GM03348 (cell line): ENCODE results near the gene PLIN1.
"Not testable (repeated sequence)": the region's sequence is repeated elsewhere in the genome, so short reads cannot be mapped to it uniquely, and the experiment has no call there.

Source experiments
- DNase-seq: peaks from one replicate; pipeline ENCODE4 v3.0.0; 2012; ENCODE audit warnings: low spot score

PLIN1 gene, protein sequence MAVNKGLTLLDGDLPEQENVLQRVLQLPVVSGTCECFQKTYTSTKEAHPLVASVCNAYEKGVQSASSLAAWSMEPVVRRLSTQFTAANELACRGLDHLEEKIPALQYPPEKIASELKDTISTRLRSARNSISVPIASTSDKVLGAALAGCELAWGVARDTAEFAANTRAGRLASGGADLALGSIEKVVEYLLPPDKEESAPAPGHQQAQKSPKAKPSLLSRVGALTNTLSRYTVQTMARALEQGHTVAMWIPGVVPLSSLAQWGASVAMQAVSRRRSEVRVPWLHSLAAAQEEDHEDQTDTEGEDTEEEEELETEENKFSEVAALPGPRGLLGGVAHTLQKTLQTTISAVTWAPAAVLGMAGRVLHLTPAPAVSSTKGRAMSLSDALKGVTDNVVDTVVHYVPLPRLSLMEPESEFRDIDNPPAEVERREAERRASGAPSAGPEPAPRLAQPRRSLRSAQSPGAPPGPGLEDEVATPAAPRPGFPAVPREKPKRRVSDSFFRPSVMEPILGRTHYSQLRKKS

DNA sequence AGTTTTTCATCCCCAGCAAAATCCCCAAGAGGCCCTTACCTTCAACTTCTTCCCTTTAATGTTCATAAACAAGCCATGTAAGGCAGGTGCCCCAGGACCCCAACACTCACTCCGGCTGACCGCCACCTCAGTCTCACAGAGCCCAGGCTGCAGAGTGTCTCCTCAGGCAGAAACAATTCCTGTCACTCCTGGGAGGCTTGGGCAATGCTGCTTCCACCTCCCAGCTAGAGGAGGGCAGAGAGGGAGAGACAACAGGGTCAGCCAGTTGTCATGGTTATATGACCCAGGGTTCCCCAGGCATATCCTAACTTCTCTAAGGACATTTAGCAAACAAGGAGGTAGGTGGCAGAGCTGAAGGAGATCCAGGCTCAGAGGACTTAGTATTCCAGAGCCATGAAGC, at the start of gene PLIN1:
Gene PLIN1, minus strand, starts transcription at position 156 of the 400 bp plus-strand sequence. CDS start 1,878 bp downstream, outside the sequence.
- DNase-seq: no peak

- no peak for DNase-seq
Observed at GRCh38 chr15:89728254-89728653, 49.1 kb upstream of the PLIN1 start.

- no peak for DNase-seq
Observed at GRCh38 chr15:89725064-89725463, 45.9 kb upstream of the PLIN1 start.

- DNase-seq: no peak
Observed at GRCh38 chr15:89724621-89725020, 45.5 kb upstream of the PLIN1 start.

- DNase-seq: no peak
Observed at GRCh38 chr15:89723031-89723430, 43.9 kb upstream of the PLIN1 start.

DNA sequence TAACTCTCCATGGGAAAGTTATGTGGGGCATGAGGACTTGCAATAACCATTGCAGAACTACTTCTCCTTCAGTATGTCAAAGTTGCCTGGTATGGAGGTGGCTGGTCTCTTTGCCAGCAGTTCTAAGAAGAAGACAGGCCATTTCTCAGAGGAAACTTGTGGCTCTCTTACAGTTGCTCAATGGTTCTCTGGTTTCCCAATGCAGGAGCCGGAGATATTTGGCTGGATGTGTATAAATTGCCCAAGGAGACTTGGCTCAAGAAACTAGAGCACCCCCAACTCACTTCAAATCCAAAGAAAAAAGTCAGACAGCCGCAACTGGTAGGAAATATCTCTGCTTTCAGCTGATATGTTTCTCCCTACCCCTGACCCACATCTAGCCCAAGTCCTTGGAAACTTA, 35.6 kb upstream of the PLIN1 start:
- no peak for DNase-seq

GRCh38 chr15:89707577-89707976, 28.4 kb upstream of the PLIN1 start:
- DNase-seq: no peak

DNA sequence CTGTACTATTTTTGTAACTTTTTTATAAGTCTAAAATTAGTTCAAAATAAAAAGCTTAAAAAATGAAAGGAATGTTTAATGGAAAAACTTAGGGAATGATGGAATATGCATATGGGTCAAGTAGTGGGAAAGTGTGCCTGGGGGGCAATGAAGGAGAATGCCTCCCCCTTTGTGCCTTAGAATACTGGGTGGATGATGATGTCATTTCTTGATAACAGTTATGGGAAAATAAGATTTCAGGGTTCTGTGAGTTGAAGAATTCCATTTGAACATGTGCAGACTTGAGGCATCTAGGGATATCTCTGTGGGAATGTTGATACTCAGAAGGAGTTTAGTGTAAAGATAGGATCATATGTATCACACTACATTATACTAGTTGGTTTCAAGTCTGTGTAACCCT, 25.2 kb upstream of the PLIN1 start:
- no peak for DNase-seq

- DNase-seq: no peak
Observed at GRCh38 chr15:89695198-89695597, 16.0 kb upstream of the PLIN1 start.

GRCh38 chr15:89693696-89694095, 14.5 kb upstream of the PLIN1 start:
- DNase-seq: no peak

- no peak for DNase-seq
Observed at GRCh38 chr15:89693091-89693490, 13.9 kb upstream of the PLIN1 start.

GRCh38 chr15:89690276-89691218, 11.4 kb upstream of the PLIN1 start, which contains the start of the genes PEX11A and WDR93:
Gene PEX11A, minus strand, starts transcription at chr15:89690754. Its CDS starts 122 bp downstream, at chr15:89690632.
Gene WDR93, plus strand, starts transcription at chr15:89690811. Its CDS starts 10,936 bp downstream, at chr15:89701747.
- peak; percentile 93 for DNase-seq

GRCh38 chr15:89689930-89690275, 10.7 kb upstream of the PLIN1 start:
- not testable (repeated sequence) for DNase-seq

DNA sequence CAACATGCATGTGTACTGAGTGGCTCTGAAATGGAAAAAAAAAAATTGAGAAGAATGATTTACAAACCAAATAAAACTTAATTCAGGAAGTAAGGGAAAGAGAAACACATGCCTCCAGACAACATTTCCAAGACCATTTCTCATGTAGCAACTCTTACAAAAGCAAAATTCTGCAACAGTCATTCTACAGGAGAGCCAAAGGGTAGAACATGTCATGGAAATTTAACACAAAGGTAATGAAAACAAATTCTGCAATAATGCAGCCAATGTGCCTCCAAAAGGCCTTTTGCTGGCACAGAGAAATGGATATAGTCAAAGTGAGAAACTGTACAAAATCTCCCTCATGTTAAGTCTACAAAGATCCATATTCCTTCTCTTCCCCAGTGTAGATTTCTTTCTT, 7.4 kb upstream of the PLIN1 start:
- DNase-seq: no peak

GRCh38 chr15:89685995-89686394, 6.8 kb upstream of the PLIN1 start:
- DNase-seq: no peak

- DNase-seq: no peak
Observed at GRCh38 chr15:89681146-89681545, 2.0 kb upstream of the PLIN1 start.

GRCh38 chr15:89680282-89680873, 1.2 kb upstream of the PLIN1 start:
- DNase-seq: peak; percentile 70

- DNase-seq: no peak
Observed at GRCh38 chr15:89677381-89677780, 1.8 kb downstream of the PLIN1 start.

- no peak for DNase-seq
Observed at GRCh38 chr15:89675606-89676005, 3.6 kb downstream of the PLIN1 start.

GRCh38 chr15:89674526-89674925, 4.6 kb downstream of the PLIN1 start:
- DNase-seq: no peak

DNA sequence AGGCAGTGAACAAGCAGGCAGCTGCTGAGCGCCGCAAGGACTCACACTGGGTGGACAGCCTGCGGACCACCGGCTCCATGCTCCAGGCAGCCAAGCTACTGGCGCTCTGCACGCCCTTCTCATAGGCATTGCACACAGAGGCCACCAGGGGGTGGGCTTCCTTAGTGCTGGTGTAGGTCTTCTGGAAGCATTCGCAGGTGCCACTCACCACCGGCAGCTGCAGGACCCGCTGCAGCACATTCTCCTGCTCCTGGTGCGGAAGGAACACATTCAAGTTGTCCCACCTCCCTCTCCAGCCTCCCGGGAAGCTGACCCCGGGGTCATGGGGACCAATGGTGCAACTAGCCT, 6.0 kb downstream of the PLIN1 start:
- DNase-seq: no peak
